ENCODE measurements around the gene HS3ST3B1. TPM values are rescaled to one million over a fixed set of nuclear protein-coding genes. Genes with fewer than 3 reads are reported as not detected.

HS3ST3B1 gene
- total RNA-seq, 4 donors from 2014 or later = 0.10 to 4.0 (median 0.82) TPM

GRCh38 chr17:14361945-14362508, 61.1 kb downstream of the HS3ST3B1 start:
- H3K27ac ChIP-seq = no peak overlapping the region
- no peaks in the 10 kb centered on the region for H3K9me3 ChIP-seq
- no peak for TF ChIP-seq CTCF (IDR thresholded peaks at IDR 0.05 in 4 of 5, conservative IDR thresholded peaks at IDR 0.05 in 1 of 5)
- TF ChIP-seq POLR2A (IDR thresholded peaks at IDR 0.05) = no peak
- intact Hi-C loops (cut with DNase I; ENCODE audit: low total_unique reads) = no loop called here
- no peaks in the 10 kb centered on the region for H3K36me3 ChIP-seq
- no peaks in the 10 kb centered on the region for H3K4me1 ChIP-seq
- H3K4me3 ChIP-seq = no peak overlapping the region
- ATAC-seq (no peak), DNase-seq (no peak)
- in situ Hi-C loops (cut with MboI; ENCODE audit: low sequenced_read_pairs in 4 of 4) = no loop called here
- no peaks in the 10 kb centered on the region for H3K27me3 ChIP-seq

GRCh38 chr17:14366199-14366598, 65.3 kb downstream of the HS3ST3B1 start:
- H3K27ac ChIP-seq = no peak overlapping the region
- intact Hi-C loops (cut with DNase I; ENCODE audit: low total_unique reads) (no loop called here), in situ Hi-C loops (cut with MboI; ENCODE audit: low sequenced_read_pairs in 4 of 4) (no loop called here)
- ATAC-seq = no peak
- no peak for DNase-seq
- H3K27me3 ChIP-seq = no peaks in the 10 kb centered on the region
- H3K36me3 ChIP-seq = no peaks in the 10 kb centered on the region
- no peaks in the 10 kb centered on the region for H3K4me1 ChIP-seq
- TF ChIP-seq CTCF (IDR thresholded peaks at IDR 0.05 in 4 of 5, conservative IDR thresholded peaks at IDR 0.05 in 1 of 5) = no peak
- TF ChIP-seq POLR2A (IDR thresholded peaks at IDR 0.05) = no peak
- H3K9me3 ChIP-seq = no peaks in the 10 kb centered on the region
- no peak overlapping the region for H3K4me3 ChIP-seq

- TF ChIP-seq CTCF (IDR thresholded peaks at IDR 0.05 in 4 of 5, conservative IDR thresholded peaks at IDR 0.05 in 1 of 5) = no peak
- no peak for TF ChIP-seq POLR2A (IDR thresholded peaks at IDR 0.05)
- DNase-seq (no peak), ATAC-seq (no peak)
- H3K36me3 ChIP-seq = no peaks in the 10 kb centered on the region
- H3K27ac ChIP-seq = no peak overlapping the region
- intact Hi-C loops (cut with DNase I; ENCODE audit: low total_unique reads) = no loop called here
- H3K4me3 ChIP-seq = no peak overlapping the region
- H3K4me1 ChIP-seq = no peaks in the 10 kb centered on the region
- in situ Hi-C loops (cut with MboI; ENCODE audit: low sequenced_read_pairs in 4 of 4) = no loop called here
- no peaks in the 10 kb centered on the region for H3K9me3 ChIP-seq
- H3K27me3 ChIP-seq = no peaks in the 10 kb centered on the region
These were observed 71.6 kb downstream of the HS3ST3B1 start for GRCh38 chr17:14372461-14372860.

- H3K9me3 ChIP-seq = no peaks in the 10 kb centered on the region
- TF ChIP-seq POLR2A (IDR thresholded peaks at IDR 0.05) (no peak), CTCF (IDR thresholded peaks at IDR 0.05 in 4 of 5, conservative IDR thresholded peaks at IDR 0.05 in 1 of 5) (no peak)
- no peak overlapping the region for H3K4me3 ChIP-seq
- intact Hi-C loops (cut with DNase I; ENCODE audit: low total_unique reads) = no loop called here
- no peaks in the 10 kb centered on the region for H3K36me3 ChIP-seq
- no peaks in the 10 kb centered on the region for H3K4me1 ChIP-seq
- ATAC-seq (no peak), DNase-seq (no peak)
- H3K27ac ChIP-seq = no peak overlapping the region
- in situ Hi-C loops (cut with MboI; ENCODE audit: low sequenced_read_pairs in 4 of 4) = no loop called here
- no peaks in the 10 kb centered on the region for H3K27me3 ChIP-seq
These were observed 72.2 kb downstream of the HS3ST3B1 start for GRCh38 chr17:14372905-14373613.
